ENCODE data around the gene FBXO46.

DNA sequence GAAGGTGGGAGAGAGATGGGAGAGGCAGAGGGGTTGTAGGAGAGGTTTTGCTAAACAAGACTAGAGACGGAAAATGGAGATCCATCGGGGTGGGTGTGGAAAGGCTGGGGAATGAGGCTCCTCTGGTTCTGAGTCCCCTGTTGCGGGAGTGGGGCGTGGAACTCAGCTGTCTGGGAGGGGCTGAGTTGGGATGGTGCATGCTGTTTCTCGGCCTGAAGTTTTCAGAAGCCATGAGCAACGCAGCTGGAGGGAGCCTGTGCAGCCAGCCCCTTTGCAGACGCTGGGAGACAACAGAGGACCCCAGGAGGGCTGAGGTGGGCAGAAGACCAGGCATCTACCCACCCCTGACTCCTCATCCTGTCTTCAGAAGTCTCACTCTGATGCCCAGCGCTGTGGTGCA lies 70.1 kb downstream of the FBXO46 start:
- TF ChIP-seq ZNF644 (CRISPR knock-in tag; IDR thresholded peaks at IDR 0.05; ENCODE audit: low read depth), result no peak
- no peak for TF ChIP-seq ESRRA (CRISPR knock-in tag; IDR thresholded peaks at IDR 0.05; ENCODE audit: low read depth)
- TF ChIP-seq TAF1 (CRISPR knock-in tag; IDR thresholded peaks at IDR 0.05), result no peak
- no peak for TF ChIP-seq NR1H2 (CRISPR knock-in tag; IDR thresholded peaks at IDR 0.05; ENCODE audit: borderline replicate concordance, low read depth)
- TF ChIP-seq EP300 (IDR thresholded peaks at IDR 0.05; ENCODE audit: low read depth in 2 of 2, low read length in 2 of 2), result no peak
- TF ChIP-seq EP300 (CRISPR knock-in tag; IDR thresholded peaks at IDR 0.05; ENCODE audit: borderline replicate concordance), result no peak
- TF ChIP-seq ZNF558 (CRISPR knock-in tag; IDR thresholded peaks at IDR 0.05; ENCODE audit: borderline replicate concordance), result no peak
- TF ChIP-seq TGIF2 (CRISPR knock-in tag; IDR thresholded peaks at IDR 0.05), result no peak
- TF ChIP-seq, protein P1, sequence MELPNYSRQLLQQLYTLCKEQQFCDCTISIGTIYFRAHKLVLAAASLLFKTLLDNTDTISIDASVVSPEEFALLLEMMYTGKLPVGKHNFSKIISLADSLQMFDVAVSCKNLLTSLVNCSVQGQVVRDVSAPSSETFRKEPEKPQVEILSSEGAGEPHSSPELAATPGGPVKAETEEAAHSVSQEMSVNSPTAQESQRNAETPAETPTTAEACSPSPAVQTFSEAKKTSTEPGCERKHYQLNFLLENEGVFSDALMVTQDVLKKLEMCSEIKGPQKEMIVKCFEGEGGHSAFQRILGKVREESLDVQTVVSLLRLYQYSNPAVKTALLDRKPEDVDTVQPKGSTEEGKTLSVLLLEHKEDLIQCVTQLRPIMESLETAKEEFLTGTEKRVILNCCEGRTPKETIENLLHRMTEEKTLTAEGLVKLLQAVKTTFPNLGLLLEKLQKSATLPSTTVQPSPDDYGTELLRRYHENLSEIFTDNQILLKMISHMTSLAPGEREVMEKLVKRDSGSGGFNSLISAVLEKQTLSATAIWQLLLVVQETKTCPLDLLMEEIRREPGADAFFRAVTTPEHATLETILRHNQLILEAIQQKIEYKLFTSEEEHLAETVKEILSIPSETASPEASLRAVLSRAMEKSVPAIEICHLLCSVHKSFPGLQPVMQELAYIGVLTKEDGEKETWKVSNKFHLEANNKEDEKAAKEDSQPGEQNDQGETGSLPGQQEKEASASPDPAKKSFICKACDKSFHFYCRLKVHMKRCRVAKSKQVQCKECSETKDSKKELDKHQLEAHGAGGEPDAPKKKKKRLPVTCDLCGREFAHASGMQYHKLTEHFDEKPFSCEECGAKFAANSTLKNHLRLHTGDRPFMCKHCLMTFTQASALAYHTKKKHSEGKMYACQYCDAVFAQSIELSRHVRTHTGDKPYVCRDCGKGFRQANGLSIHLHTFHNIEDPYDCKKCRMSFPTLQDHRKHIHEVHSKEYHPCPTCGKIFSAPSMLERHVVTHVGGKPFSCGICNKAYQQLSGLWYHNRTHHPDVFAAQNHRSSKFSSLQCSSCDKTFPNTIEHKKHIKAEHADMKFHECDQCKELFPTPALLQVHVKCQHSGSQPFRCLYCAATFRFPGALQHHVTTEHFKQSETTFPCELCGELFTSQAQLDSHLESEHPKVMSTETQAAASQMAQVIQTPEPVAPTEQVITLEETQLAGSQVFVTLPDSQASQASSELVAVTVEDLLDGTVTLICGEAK (IDR thresholded peaks at IDR 0.05), result no peak
- TF ChIP-seq, protein P1 (CRISPR knock-in tag; IDR thresholded peaks at IDR 0.05), result no peak
- no peak for TF ChIP-seq MXI1 (IDR thresholded peaks at IDR 0.05; ENCODE audit: borderline replicate concordance, low read depth, low read length)
- TF ChIP-seq MAX (IDR thresholded peaks at IDR 0.05), result no peak
- TF ChIP-seq ARID3A (IDR thresholded peaks at IDR 0.05; ENCODE audit: low read depth, low read length), result no peak
